Measurements from ENCODE around the gene YWHAQ.

The YWHAQ gene

GRCh38 chr2:9641641-9642040 lies 10.8 kb upstream of the YWHAQ start:
- no peak for FAIRE-seq

GRCh38 chr2:9640403-9641104 lies 9.8 kb upstream of the YWHAQ start:
- no peak for FAIRE-seq
- TF ChIP-seq CTCF (IDR thresholded peaks at IDR 0.05; ENCODE audit: insufficient read depth, missing control alignments), result no peak
- DNase-seq (ENCODE audit: insufficient read length, low spot score), result no peak

More at GRCh38 chr2:9641641-9642040, 10.8 kb upstream of the YWHAQ start:
- TF ChIP-seq CTCF (IDR thresholded peaks at IDR 0.05; ENCODE audit: insufficient read depth, missing control alignments), result no peak
- no peak for DNase-seq (ENCODE audit: insufficient read length, low spot score)

GRCh38 chr2:9639740-9640343 lies 9.0 kb upstream of the YWHAQ start:
- FAIRE-seq, result no peak
- no peak for TF ChIP-seq CTCF (IDR thresholded peaks at IDR 0.05; ENCODE audit: insufficient read depth, missing control alignments)
- no peak for DNase-seq (ENCODE audit: insufficient read length, low spot score)

- no peak for TF ChIP-seq CTCF (IDR thresholded peaks at IDR 0.05; ENCODE audit: insufficient read depth, missing control alignments)
- DNase-seq (ENCODE audit: insufficient read length, low spot score), result no peak
- no peak for FAIRE-seq
Measured at GRCh38 chr2:9639000-9639602, 8.3 kb upstream of the YWHAQ start.

GRCh38 chr2:9638532-9638931 lies 7.7 kb upstream of the YWHAQ start:
- FAIRE-seq (no peak), DNase-seq (ENCODE audit: insufficient read length, low spot score) (no peak)
- no peak for TF ChIP-seq CTCF (IDR thresholded peaks at IDR 0.05; ENCODE audit: insufficient read depth, missing control alignments)

- no peak for FAIRE-seq
- DNase-seq (ENCODE audit: insufficient read length, low spot score), result no peak
- no peak for TF ChIP-seq CTCF (IDR thresholded peaks at IDR 0.05; ENCODE audit: insufficient read depth, missing control alignments)
Measured at GRCh38 chr2:9637330-9637729, 6.5 kb upstream of the YWHAQ start.

GRCh38 chr2:9634133-9634532 lies 3.3 kb upstream of the YWHAQ start:
- FAIRE-seq (no peak), DNase-seq (ENCODE audit: insufficient read length, low spot score) (no peak)
- no peak for TF ChIP-seq CTCF (IDR thresholded peaks at IDR 0.05; ENCODE audit: insufficient read depth, missing control alignments)
